HEK293T (cell line): ENCODE measurements around the gene HOXC6.

ENCODE experiments used
- CTBP1 ChIP-seq: fragments of 450-650 bp; IDR thresholded peaks from 2 replicates; pipeline ENCODE4 v1.6.1; 2016; ENCODE audit warnings: borderline replicate concordance
- FOXK2 ChIP-seq: fragments of 450-650 bp; IDR thresholded peaks from 2 replicates; pipeline ENCODE4 v1.6.1; 2016; ENCODE audit warnings: mild to moderate bottlenecking

DNA sequence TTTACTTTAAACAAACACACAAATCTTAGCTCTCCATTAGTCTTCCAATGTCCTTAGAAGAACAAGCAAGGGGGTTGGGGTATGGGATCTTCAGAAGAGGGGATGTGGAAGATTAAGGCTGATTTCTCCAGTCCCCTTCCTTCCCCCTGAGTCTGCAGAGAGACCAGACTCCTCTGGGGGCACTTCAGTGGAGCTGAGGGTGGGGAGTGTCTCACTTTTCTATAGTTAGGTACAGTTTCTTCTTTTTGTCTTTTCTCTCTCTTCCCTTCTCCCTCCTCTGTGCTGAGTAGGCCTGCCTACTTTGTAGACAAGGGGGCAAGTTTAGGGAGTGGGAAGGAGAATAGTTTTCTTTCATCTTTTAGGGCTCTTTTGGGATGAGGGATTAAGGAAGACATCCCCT is 27.9 kb downstream of the HOXC6 start:
- no peak for TF ChIP-seq FOXK2
- TF ChIP-seq CTBP1 = no peak
